ENCODE results near the gene ACSS2.

DNA sequence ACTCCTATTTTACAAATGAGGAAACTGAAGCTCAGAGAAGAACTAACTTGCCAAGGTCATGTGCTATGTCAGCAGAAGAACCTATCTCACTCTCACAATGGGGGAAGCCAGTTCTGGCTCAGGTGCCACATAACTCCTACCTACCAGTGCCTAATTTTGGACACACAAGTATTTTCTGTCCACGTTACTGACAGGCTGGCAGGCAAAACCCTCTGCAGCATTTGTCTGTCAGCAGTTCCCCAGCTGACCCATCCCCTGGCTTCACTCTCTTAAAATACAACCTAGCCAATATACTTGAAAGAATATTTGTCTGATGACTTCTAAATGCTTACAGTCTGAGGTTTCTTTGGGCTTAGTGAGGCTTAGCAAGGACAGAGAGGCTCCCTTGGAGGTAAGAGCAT is 63.7 kb downstream of the ACSS2 start:
- TF ChIP-seq GATA2 (IDR thresholded peaks at IDR 0.05; ENCODE audit: low read depth, low read length) (no peak), GATA3 (IDR thresholded peaks at IDR 0.05; ENCODE audit: low read depth, low read length) (no peak)
